GM19438 (cell line): ENCODE data around the gene TMSB15B.
"Not testable (repeated sequence)": the region's sequence is repeated elsewhere in the genome, so short reads cannot be mapped to it uniquely, and the experiment has no call there.

Experiments used
- ATAC-seq: cut with Tn5 transposase; IDR thresholded peaks from one replicate; pipeline ENCODE4 v1.9.1; 2021; ENCODE audit warnings: low read depth; ENCODE audit not compliant: unreplicated experiment

Gene TMSB15B

DNA sequence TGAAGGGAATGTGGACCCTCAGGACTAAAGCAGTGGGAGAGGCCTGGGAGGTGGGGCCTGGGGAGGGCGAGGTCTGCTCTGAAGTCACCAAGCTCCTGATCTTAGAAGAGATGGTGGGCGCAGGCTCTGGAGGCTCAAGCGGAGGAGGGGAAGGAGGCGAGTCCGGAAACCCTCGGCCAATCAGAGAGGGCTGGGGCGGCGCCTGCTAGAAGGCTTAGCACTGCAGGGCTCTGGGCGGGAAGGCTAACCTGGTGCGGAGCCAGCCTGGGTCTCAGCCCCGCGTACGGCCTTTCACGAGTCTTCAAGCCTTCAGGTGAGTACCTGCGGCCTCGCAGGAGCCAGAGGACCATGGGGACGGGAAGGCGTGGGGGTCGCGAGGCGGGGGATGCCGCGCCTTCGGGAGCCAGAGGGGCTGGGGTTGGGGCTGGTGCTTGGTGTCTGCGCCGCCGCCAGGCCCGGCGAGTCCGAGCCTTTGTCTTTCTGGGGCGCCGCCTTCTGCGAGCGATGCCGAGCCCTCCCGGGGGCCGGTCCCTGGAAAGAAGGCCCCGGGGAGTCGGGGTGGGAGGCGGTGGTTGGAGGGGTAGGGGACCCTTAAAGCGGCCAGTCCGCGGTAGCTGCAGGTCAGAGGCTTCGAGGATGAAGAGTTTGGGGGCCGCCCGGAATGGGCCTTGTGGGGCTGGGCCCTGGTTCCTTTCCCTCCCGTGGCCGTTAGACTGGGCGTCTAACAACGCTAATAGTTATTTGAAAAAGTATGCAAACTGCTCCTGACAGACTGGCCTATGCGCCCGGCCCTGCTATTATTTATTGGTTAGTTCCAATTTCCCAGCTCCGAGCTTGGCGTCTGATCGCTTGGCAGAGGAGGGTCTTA, at the start of gene TMSB15B:
Gene TMSB15B, plus strand, starts transcription at position 217 of the 868 bp plus-strand sequence.
- ATAC-seq, result peak; percentile 95

- ATAC-seq, result no peak
Observed at GRCh38 chrX:103913356-103914020, 48.9 kb upstream of the TMSB15B start.

- ATAC-seq, result peak; percentile 29
Observed at GRCh38 chrX:103918050-103918449, 44.4 kb upstream of the TMSB15B start.

DNA sequence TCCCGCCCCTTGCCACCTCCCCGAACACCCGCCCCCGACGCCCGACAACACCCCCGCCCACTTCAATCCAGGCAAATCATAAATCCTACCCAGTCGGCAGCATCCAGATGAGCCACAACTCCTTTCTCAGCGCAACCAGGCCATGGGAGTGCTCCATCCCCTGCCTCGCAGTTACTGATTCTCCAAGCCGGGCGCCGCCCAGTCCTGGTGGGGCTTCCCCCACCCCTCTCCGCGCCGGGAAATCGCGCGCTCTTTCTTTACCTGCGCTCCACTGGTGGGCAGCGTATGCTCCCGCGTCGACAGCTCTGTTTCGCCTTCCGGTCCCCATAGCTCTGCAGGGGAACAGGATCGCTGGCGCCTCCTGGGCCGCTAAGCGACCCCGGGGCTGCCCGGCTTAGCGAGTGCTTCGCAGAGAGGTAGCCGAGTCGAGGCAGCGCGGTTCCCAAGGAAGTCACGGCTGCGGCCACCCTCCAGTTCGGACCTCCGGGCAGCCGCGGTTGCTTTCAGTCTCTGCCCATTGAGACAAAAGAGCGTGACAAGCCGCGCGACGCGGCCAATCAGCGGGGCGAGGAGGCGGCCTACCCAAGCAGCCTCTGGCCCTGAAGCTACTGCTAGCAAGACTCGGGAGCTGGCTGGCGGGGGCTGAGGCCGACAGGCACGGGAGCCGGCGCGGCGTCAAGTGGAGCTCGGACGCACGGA, 43.7 kb upstream of the TMSB15B start:
- peak; percentile 57 for ATAC-seq

DNA sequence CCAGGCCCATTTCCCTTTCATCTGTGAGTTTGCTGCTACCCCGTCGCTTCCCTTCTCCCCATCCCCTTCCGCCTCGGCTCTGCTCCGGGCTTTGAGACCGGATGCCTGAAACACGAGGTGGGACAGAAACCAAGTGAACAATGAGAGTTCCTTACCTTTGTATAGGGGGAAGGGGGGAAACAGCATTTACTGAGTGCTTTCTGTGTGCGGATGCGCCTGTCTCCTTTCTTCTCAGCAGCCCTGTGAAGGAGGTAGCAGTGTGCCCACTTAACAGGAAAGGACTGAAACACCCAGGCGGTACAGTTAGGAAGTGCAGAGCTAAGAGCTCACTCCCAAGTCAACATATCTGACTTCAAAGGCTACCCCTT, 43.2 kb upstream of the TMSB15B start:
- ATAC-seq, result peak; percentile 31

- peak; percentile 58 for ATAC-seq
Observed at GRCh38 chrX:103920515-103920914, 41.9 kb upstream of the TMSB15B start.

DNA sequence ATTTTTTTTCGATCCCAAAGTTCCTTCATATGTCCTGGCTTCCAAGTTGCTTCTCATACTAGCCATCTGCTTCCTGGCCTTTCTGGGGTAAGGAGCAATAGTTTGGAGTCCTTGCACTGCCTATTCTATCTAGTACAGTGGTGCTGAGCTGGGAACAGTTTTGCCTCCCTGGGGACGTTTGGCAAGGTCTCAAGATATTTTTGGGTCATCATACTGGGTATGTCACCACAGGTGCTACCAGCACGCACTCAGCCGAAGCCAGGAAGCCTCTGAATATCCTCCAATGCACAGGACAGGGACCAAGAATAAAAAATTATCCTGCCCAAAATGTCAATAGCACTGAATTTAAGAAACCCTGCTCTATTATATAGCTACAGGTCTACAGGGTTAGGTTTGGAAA, 35.4 kb upstream of the TMSB15B start:
- ATAC-seq, result peak; percentile 72

GRCh38 chrX:103927633-103928032, 34.8 kb upstream of the TMSB15B start:
- ATAC-seq, result no peak

GRCh38 chrX:103932133-103932532, 30.3 kb upstream of the TMSB15B start:
- no peak for ATAC-seq

DNA sequence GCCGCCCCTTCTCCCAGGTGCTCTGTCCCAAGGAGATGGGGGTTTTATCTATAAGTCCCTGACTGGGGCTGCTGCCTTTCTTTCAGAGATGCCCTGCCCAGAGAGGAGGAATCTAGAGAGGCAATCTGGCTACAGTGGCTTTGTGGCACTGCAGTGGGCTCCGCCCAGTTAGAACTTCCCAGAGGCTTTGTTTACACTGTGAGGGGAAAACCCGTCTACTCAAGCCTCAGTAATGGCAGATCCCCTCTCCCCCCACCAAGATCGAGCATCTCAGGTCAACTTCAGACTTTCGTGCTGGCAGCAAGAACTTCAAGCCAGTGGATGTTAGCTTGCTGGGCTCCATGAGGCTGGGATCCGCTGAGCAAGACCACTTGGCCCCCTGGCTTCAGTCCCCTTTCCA, 22.2 kb upstream of the TMSB15B start:
- not testable (repeated sequence) for ATAC-seq

DNA sequence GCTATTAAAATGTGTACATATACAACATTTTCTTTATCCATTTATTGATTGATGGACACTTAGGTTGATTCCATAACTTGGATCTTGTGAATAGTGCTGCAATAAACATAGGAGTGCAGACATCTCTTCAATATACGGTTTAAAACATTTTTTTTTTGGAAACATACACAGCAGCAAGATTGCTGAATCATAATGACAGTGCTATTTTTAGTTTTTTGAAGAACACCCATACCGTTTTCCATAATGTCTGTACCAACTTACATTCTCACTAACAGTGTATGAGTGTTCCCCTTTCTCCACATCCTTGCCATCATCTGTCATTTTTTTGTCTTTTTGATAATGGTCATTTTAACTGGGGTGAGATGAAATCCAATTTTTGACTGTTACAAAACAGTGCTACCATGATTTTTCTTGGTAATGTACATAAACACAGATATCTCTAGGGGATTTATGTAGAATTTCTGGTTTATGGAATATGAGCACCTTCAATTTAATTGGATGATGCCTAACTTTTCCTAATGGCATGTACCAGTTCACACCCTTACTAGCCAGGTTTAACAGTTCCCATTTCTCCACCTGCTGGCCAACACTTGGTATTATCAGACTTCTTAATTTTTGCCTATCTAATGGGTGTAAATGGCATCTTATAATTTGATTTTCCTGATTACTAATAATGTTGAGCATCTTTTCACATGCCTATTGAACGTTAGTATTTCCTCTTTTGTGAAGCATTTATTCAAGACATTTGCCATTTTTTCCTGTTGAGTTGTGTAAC, 21.0 kb upstream of the TMSB15B start:
- peak; percentile 81 for ATAC-seq

DNA sequence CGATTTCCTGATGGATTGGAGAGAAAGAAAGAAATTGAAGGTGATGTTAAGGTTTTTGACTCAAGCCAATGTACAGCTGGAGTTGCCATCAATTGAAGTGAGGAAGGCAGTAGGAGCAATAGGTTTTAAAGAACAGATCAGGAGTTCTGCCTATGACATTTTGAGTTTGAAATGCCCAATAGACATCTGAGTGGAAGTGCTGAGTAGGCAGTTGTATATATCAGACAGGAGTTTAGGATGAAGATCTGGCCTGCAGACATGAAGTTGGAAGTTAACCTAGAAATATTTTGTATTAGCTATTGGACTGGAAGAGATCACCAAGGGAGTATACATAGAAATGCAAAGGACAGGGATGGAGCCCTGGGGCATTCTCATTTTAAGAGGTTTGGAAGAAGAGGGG, 12.9 kb upstream of the TMSB15B start:
- no peak for ATAC-seq

DNA sequence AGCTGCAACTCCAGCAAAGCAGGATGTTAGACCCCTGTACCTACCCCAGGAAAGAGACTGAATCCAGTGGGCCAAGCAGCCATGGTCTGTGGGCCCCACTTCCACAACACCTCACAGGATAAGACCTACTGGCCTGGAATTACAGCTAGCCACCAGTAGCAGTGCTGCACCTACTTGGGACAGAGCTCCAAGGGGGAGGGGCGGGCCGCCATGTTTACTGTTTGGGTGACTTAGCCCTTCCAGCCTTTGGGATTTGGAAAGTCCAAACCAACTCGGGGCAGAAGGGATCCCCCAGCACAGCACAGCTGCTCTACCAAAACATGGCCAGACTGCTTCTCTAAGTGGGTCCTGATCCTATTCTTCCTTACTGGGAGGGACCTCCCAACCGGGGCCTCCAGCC, 9.1 kb upstream of the TMSB15B start:
- no peak for ATAC-seq

- ATAC-seq, result no peak
Observed at GRCh38 chrX:103954259-103954658, 8.2 kb upstream of the TMSB15B start.

GRCh38 chrX:103960599-103960998, 1.8 kb upstream of the TMSB15B start:
- ATAC-seq, result not testable (repeated sequence)

DNA sequence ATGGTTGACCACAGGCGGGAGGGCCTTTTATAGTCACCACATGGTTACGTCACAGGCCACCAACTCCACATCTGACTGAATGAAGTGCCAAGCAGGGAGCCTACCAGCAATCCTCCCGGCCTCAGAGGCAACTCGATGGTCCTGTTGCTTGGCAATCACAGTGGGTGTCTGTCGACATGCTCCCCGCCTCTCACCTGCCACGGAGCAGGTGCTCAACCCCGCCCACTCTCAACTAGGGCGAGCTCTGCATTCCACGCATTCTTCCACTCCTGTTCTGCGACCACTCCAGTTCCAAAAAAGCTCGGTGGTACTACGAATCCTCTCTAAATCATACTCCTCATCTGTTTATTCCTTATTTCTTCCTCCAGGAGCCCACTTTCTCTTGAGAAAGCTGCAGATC, 21.1 kb downstream of the TMSB15B start:
- ATAC-seq, result not testable (repeated sequence)

GRCh38 chrX:103999234-103999633, 36.8 kb downstream of the TMSB15B start:
- ATAC-seq, result peak; percentile 84

DNA sequence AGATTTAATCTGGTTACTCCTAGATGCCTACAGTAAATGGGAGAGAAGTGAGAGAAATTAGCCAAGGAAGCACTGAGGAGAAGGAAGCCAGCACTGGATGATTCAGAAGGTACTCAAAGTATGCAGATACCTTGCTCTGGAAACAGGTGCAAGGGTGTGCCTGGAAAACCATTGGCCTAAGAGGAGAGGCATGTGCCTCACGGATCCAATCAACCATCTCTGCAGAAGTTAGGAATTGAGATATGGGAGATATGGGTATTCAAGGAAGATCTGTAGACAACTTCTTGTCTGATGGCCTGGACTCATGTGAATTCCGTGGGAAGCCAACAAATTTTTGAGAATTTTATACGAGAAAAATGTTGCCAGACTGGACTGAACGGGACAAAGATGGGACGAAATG, 46.4 kb downstream of the TMSB15B start:
- ATAC-seq, result no peak

DNA sequence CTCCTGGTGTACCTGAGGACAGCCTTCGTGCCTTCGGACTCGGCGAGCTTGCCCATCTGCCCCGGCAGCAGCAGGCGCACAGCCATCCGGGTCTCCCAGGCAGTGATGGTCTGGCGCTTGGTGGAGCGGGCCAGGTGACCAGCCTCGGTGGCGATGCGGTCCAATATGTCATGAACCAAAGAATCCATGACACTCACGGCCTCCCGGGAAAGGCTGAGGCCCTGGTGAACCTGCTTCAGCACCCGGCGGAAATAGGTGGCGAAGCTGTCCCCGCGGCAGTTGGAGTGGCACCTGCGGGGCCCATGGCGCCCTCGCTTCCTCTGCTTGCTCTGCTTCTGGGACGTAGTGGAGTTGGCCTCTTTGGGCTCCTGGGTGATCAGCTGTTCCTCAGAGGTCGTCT, 50.7 kb downstream of the TMSB15B start:
- no peak for ATAC-seq

- no peak for ATAC-seq
Observed at GRCh38 chrX:104013606-104014005, 51.2 kb downstream of the TMSB15B start, which contains the start of gene H2BW1. Gene H2BW1 (minus strand): TSS chrX:104013708. CDS start chrX:104013576, 132 bp downstream.
